ENCODE measurements around the gene NOS1.

The NOS1 gene

DNA sequence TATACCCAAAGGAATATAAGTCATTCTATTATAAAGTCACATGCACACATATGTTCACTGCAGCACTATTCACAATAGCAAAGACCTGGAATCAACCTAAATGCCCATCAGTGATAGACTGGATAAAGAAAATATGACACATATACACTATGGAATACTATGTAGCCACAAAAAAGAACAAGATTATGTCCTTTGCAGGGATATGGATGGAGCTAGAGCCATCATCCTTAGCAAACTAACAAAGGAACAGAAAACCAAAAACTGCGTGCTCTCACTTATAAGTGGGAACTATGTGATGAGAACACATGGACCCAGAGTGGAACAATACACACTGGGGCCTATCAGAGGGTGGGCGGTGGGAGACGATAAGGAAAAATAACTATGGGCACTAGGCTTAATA lies 192.4 kb downstream of the NOS1 start:
- Histone ChIP-seq H3K9ac (ENCODE audit: low read length) (no peak overlapping the region), H3K4me3 (ENCODE audit: low read depth, low read length) (no peak overlapping the region), H3K4me2 (ENCODE audit: low read length) (no peak overlapping the region), H3K9me3 (ENCODE audit: insufficient read depth, low read depth, low read length) (no peaks in the 10 kb centered on the region), H2BK120ac (ENCODE audit: insufficient read depth, low read length, poor library complexity) (no peak overlapping the region), H3K79me2 (ENCODE audit: control insufficient read depth, insufficient read depth, low read length, poor library complexity) (no peaks in the 10 kb centered on the region), H3K14ac (ENCODE audit: low read length) (no peak overlapping the region), H2BK12ac (ENCODE audit: low read length) (no peak overlapping the region), H3K36me3 (ENCODE audit: control insufficient read depth in 1 of 2, insufficient read depth in 2 of 2, low read length in 2 of 2) (peaks cover 25 to 42% of the 10 kb centered on the region in 2 experiments), H4K91ac (ENCODE audit: low read depth, low read length) (no peak overlapping the region), H2AK5ac (ENCODE audit: low read length) (no peak overlapping the region), H3K27me3 (ENCODE audit: insufficient read depth, low read length) (no peaks in the 10 kb centered on the region), H3K4me1 (ENCODE audit: control insufficient read depth in 1 of 2, insufficient read depth in 2 of 2, low read length in 2 of 2) (no peaks in the 10 kb centered on the region), H3K27ac (ENCODE audit: low read depth, low read length) (no peak overlapping the region), H3K23ac (ENCODE audit: low read length) (no peak overlapping the region), H2AFZ (ENCODE audit: insufficient read depth, low read length, poor library complexity) (no peak overlapping the region), H3K79me1 (ENCODE audit: low read length) (no peaks in the 10 kb centered on the region), H3K18ac (ENCODE audit: low read length) (no peak overlapping the region), H4K8ac (ENCODE audit: low read depth, low read length) (no peak overlapping the region), H2BK5ac (ENCODE audit: low read depth, low read length, poor library complexity) (no peak overlapping the region), H4K12ac (ENCODE audit: low read depth, low read length) (no peak overlapping the region), H3K4ac (ENCODE audit: low read depth, low read length) (no peak overlapping the region)
- no peak for DNase-seq
- no CpG with 5 or more reads among the region's 3 CpGs for WGBS (ENCODE audit: extremely low coverage, insufficient coverage, insufficient read length)

DNA sequence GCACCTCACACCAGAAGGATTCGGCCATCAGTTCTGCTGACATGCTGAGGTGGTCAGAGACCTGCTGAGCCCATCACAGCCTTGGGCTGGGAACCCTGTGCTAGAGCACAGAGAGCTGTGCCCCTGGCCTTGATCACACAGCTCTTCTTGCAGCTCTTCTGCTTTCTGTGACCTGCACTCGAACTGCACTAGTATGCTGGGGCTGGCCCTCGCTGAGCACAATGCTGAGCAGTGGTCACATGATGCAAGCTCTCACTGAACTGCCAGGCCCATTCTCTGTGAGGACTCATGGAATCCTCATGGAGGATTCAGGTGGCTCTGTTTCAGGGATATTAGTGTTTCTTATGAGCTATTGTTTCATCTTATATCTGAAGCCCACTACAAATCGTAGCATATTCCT lies 193.7 kb downstream of the NOS1 start:
- no peak overlapping the region for H4K12ac ChIP-seq (ENCODE audit: low read depth, low read length)
- H3K4me2 ChIP-seq (ENCODE audit: low read length) = no peak overlapping the region
- H3K18ac ChIP-seq (ENCODE audit: low read length) = no peak overlapping the region
- no peak overlapping the region for H2BK120ac ChIP-seq (ENCODE audit: insufficient read depth, low read length, poor library complexity)
- no peak overlapping the region for H3K14ac ChIP-seq (ENCODE audit: low read length)
- no peaks in the 10 kb centered on the region for H3K79me1 ChIP-seq (ENCODE audit: low read length)
- H3K4ac ChIP-seq (ENCODE audit: low read depth, low read length) = no peak overlapping the region
- H3K9ac ChIP-seq (ENCODE audit: low read length) = peak overlapping the region; percentile 65
- no peak overlapping the region for H4K8ac ChIP-seq (ENCODE audit: low read depth, low read length)
- DNase-seq = no peak
- no peak overlapping the region for H2BK5ac ChIP-seq (ENCODE audit: low read depth, low read length, poor library complexity)
- no CpG with 5 or more reads among the region's 4 CpGs for WGBS (ENCODE audit: extremely low coverage, insufficient coverage, insufficient read length)
- H2AFZ ChIP-seq (ENCODE audit: insufficient read depth, low read length, poor library complexity) = no peak overlapping the region
- H3K4me3 ChIP-seq (ENCODE audit: low read depth, low read length) = no peak overlapping the region
- no peaks in the 10 kb centered on the region for H3K79me2 ChIP-seq (ENCODE audit: control insufficient read depth, insufficient read depth, low read length, poor library complexity)
- H2AK5ac ChIP-seq (ENCODE audit: low read length) = no peak overlapping the region
- no peak overlapping the region for H3K23ac ChIP-seq (ENCODE audit: low read length)
- no peaks in the 10 kb centered on the region for H3K4me1 ChIP-seq (ENCODE audit: control insufficient read depth in 1 of 2, insufficient read depth in 2 of 2, low read length in 2 of 2)
- H3K27ac ChIP-seq (ENCODE audit: low read depth, low read length) = no peak overlapping the region
- H3K27me3 ChIP-seq (ENCODE audit: insufficient read depth, low read length) = no peaks in the 10 kb centered on the region
- no peak overlapping the region for H4K91ac ChIP-seq (ENCODE audit: low read depth, low read length)
- H3K36me3 ChIP-seq (ENCODE audit: control insufficient read depth in 1 of 2, insufficient read depth in 2 of 2, low read length in 2 of 2) = peaks cover 27 to 40% of the 10 kb centered on the region in 2 experiments
- H3K9me3 ChIP-seq (ENCODE audit: insufficient read depth, low read depth, low read length) = no peaks in the 10 kb centered on the region
- H2BK12ac ChIP-seq (ENCODE audit: low read length) = no peak overlapping the region

DNA sequence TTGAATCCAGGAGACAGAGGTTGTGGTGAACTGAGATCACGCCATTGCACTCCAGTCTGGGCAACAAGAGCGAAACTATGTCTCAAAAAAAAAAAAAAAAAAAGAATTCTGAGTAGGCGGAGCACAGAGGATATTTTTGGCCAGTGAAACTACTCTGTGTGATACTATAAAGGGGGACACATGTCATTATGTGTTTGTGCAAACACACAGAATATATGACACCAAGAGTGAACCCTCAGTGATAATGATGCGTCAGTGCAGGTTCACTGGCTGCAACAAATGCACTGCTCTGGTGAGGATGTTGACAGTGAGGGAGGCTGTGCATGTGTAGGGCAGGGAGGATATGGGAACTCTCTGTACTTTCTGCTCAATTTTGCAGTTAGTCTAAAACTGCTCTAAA lies 195.3 kb downstream of the NOS1 start:
- Histone ChIP-seq H3K18ac (ENCODE audit: low read length) (no peak overlapping the region), H3K27me3 (ENCODE audit: insufficient read depth, low read length) (no peaks in the 10 kb centered on the region), H3K4ac (ENCODE audit: low read depth, low read length) (no peak overlapping the region), H3K4me3 (ENCODE audit: low read depth, low read length) (no peak overlapping the region), H3K9ac (ENCODE audit: low read length) (no peak overlapping the region), H3K23ac (ENCODE audit: low read length) (no peak overlapping the region), H3K9me3 (ENCODE audit: insufficient read depth, low read depth, low read length) (no peaks in the 10 kb centered on the region), H4K91ac (ENCODE audit: low read depth, low read length) (no peak overlapping the region), H3K79me1 (ENCODE audit: low read length) (no peaks in the 10 kb centered on the region), H2BK12ac (ENCODE audit: low read length) (no peak overlapping the region), H3K4me1 (ENCODE audit: control insufficient read depth in 1 of 2, insufficient read depth in 2 of 2, low read length in 2 of 2) (no peaks in the 10 kb centered on the region), H2BK120ac (ENCODE audit: insufficient read depth, low read length, poor library complexity) (no peak overlapping the region), H2AK5ac (ENCODE audit: low read length) (no peak overlapping the region), H3K27ac (ENCODE audit: low read depth, low read length) (no peak overlapping the region), H3K79me2 (ENCODE audit: control insufficient read depth, insufficient read depth, low read length, poor library complexity) (no peaks in the 10 kb centered on the region), H3K14ac (ENCODE audit: low read length) (no peak overlapping the region), H4K8ac (ENCODE audit: low read depth, low read length) (no peak overlapping the region), H3K36me3 (ENCODE audit: control insufficient read depth in 1 of 2, insufficient read depth in 2 of 2, low read length in 2 of 2) (peaks cover 38 to 51% of the 10 kb centered on the region in 2 experiments), H2AFZ (ENCODE audit: insufficient read depth, low read length, poor library complexity) (no peak overlapping the region), H2BK5ac (ENCODE audit: low read depth, low read length, poor library complexity) (no peak overlapping the region), H4K12ac (ENCODE audit: low read depth, low read length) (no peak overlapping the region), H3K4me2 (ENCODE audit: low read length) (no peak overlapping the region)
- no CpG with 5 or more reads among the region's 4 CpGs for WGBS (ENCODE audit: extremely low coverage, insufficient coverage, insufficient read length)
- no peak for DNase-seq

DNA sequence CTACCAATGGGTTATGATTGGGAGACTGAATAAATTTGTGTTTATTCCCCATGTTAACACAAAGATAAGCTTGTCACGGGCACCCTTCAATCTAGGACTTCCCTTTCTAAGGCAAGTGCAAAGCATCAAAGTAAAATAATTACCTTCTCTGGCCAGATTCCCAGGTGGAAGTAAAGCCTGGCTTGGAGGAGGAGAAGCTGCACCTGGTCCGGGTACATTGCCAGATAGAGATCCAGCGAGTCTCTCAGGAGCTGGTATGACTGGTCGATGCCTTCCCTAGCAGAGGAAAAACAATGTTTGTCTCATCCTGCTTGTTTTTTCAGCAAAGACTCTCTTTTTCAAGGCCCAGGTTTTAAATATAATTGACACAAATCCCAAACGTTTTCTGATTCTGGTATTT lies 196.1 kb downstream of the NOS1 start:
- Histone ChIP-seq H3K23ac (ENCODE audit: low read length) (no peak overlapping the region), H3K4ac (ENCODE audit: low read depth, low read length) (no peak overlapping the region), H3K4me1 (ENCODE audit: control insufficient read depth in 1 of 2, insufficient read depth in 2 of 2, low read length in 2 of 2) (no peaks in the 10 kb centered on the region), H4K12ac (ENCODE audit: low read depth, low read length) (no peak overlapping the region), H2BK5ac (ENCODE audit: low read depth, low read length, poor library complexity) (no peak overlapping the region), H2AK5ac (ENCODE audit: low read length) (no peak overlapping the region), H2BK12ac (ENCODE audit: low read length) (no peak overlapping the region), H3K79me2 (ENCODE audit: control insufficient read depth, insufficient read depth, low read length, poor library complexity) (no peaks in the 10 kb centered on the region), H3K36me3 (ENCODE audit: control insufficient read depth in 1 of 2, insufficient read depth in 2 of 2, low read length in 2 of 2) (peaks cover 41 to 55% of the 10 kb centered on the region in 2 experiments), H4K8ac (ENCODE audit: low read depth, low read length) (no peak overlapping the region), H2BK120ac (ENCODE audit: insufficient read depth, low read length, poor library complexity) (no peak overlapping the region), H3K27ac (ENCODE audit: low read depth, low read length) (no peak overlapping the region), H3K18ac (ENCODE audit: low read length) (no peak overlapping the region), H3K9me3 (ENCODE audit: insufficient read depth, low read depth, low read length) (no peaks in the 10 kb centered on the region), H3K4me3 (ENCODE audit: low read depth, low read length) (no peak overlapping the region), H2AFZ (ENCODE audit: insufficient read depth, low read length, poor library complexity) (no peak overlapping the region), H3K79me1 (ENCODE audit: low read length) (no peaks in the 10 kb centered on the region), H3K4me2 (ENCODE audit: low read length) (no peak overlapping the region), H3K27me3 (ENCODE audit: insufficient read depth, low read length) (no peaks in the 10 kb centered on the region), H3K14ac (ENCODE audit: low read length) (no peak overlapping the region), H3K9ac (ENCODE audit: low read length) (no peak overlapping the region), H4K91ac (ENCODE audit: low read depth, low read length) (no peak overlapping the region)
- DNase-seq = no peak
- WGBS (ENCODE audit: extremely low coverage, insufficient coverage, insufficient read length) = no CpG with 5 or more reads among the region's 5 CpGs

Measured in trophoblast cell (in vitro differentiated cells and primary cell).